ENCODE measurements around the gene DUSP7. TPM values are rescaled to one million over a fixed set of nuclear protein-coding genes. Genes with fewer than 3 reads are reported as not detected.

The DUSP7 gene
- total RNA-seq, 1 donor from 2014 or later, result 6.2 TPM

- no peak for DNase-seq (ENCODE audit: low read depth)
These were observed 50.2 kb downstream of the DUSP7 start for GRCh38 chr3:52006017-52006819.

GRCh38 chr3:52005571-52005986 is 50.8 kb downstream of the DUSP7 start:
- DNase-seq (ENCODE audit: low read depth), result peak; percentile 77

GRCh38 chr3:52004906-52005395 is 51.4 kb downstream of the DUSP7 start:
- no peak for DNase-seq (ENCODE audit: low read depth)

- DNase-seq (ENCODE audit: low read depth), result no peak
These were observed 52.1 kb downstream of the DUSP7 start for GRCh38 chr3:52004163-52004787.

GRCh38 chr3:52002748-52003147 is 53.6 kb downstream of the DUSP7 start:
- DNase-seq (ENCODE audit: low read depth), result no peak

- peak; percentile 30 for DNase-seq (ENCODE audit: low read depth)
These were observed 54.9 kb downstream of the DUSP7 start for GRCh38 chr3:52001443-52001974.

GRCh38 chr3:51999846-52000245 is 56.5 kb downstream of the DUSP7 start:
- no peak for DNase-seq (ENCODE audit: low read depth)

Other genes starting within 250 kb of the DUSP7 start
- not detected in 2 replicates for gene IQCF2, start 195.0 kb downstream of the DUSP7 start, total RNA-seq
- not detected in 2 replicates for gene IQCF5, start 181.0 kb downstream of the DUSP7 start, total RNA-seq
- gene IQCF1, start 153.2 kb downstream of the DUSP7 start, total RNA-seq, result not detected in 2 replicates
- gene RRP9, start 114.7 kb downstream of the DUSP7 start, total RNA-seq, result 17.1 and 37.5 TPM in 2 replicates
- 49.8 and 58.4 TPM in 2 replicates for gene PARP3, start 114.2 kb downstream of the DUSP7 start, total RNA-seq
- not detected in 2 replicates for gene GPR62, start 101.2 kb downstream of the DUSP7 start, total RNA-seq
- gene PCBP4, start 89.1 kb downstream of the DUSP7 start, total RNA-seq, result 51.7 and 69.4 TPM in 2 replicates
- gene ABHD14B, start 82.5 kb downstream of the DUSP7 start, total RNA-seq, result 22.2 and 22.7 TPM in 2 replicates
- 8.7 and 16.3 TPM in 2 replicates for gene ABHD14A, start 81.5 kb downstream of the DUSP7 start, total RNA-seq
- 53.1 and 140 TPM in 2 replicates for gene ACY1, start 73.0 kb downstream of the DUSP7 start, total RNA-seq
- 846 and 1,109 TPM in 2 replicates for gene RPL29, start 60.7 kb downstream of the DUSP7 start, total RNA-seq
- 2.5 and 5.0 TPM in 2 replicates for gene POC1A, start 97.9 kb upstream of the DUSP7 start, total RNA-seq
- gene ALAS1, start 141.6 kb upstream of the DUSP7 start, total RNA-seq, result 43.9 and 48.3 TPM in 2 replicates
- gene TLR9, start 169.1 kb upstream of the DUSP7 start, total RNA-seq, result not detected in 2 replicates
- gene TWF2, start 182.6 kb upstream of the DUSP7 start, total RNA-seq, result 95.2 and 174 TPM in 2 replicates
- gene PPM1M, start 189.2 kb upstream of the DUSP7 start, total RNA-seq, result 14.8 and 18.3 TPM in 2 replicates
- gene WDR82, start 222.1 kb upstream of the DUSP7 start, total RNA-seq, result 73.5 and 90.8 TPM in 2 replicates
- gene GLYCTK, start 231.3 kb upstream of the DUSP7 start, total RNA-seq, result 4.2 and 11.3 TPM in 2 replicates